Caco-2 (cell line): ENCODE results near the gene NINJ2. TPM values are rescaled to one million over a fixed set of nuclear protein-coding genes. Genes with fewer than 3 reads are reported as not detected.

Source experiments
- BruUV-seq: library from RNA; stranded (reverse); fragments of 400-500 nt; replicated peaks from 2 replicates; lab custom pipeline; 2021; lab: Mats Ljungman, UMichigan
- CTCF ChIA-PET: fragments of 300-600 bp; sonication (Branson Sonifier 250); formaldehyde crosslinking; loops from one replicate; lab custom pipeline; 2022; ENCODE audit warnings: antibody characterized with exemption; lab: Charles Lee
- POLR2A ChIA-PET: fragments of 300-600 bp; sonication (Branson Sonifier 250); formaldehyde crosslinking; loops from one replicate; lab custom pipeline; 2022; ENCODE audit warnings: antibody characterized with exemption; lab: Charles Lee
- DNase-seq, 2 experiments: peaks; one replicate each; pipeline versions ENCODE4 v3.0.0 to v3.0.0-alpha.2; 2020 to 2022
- H3K27me3 ChIP-seq: replicated peaks from 2 replicates; pipeline ENCODE4 v1.6.0; 2011; ENCODE audit warnings: low read length; ENCODE audit not compliant: control insufficient read depth, insufficient read depth
- H3K36me3 ChIP-seq: 2 replicates; pipeline ENCODE4 v1.5.1; 2011; ENCODE audit warnings: low read length; ENCODE audit not compliant: control insufficient read depth, insufficient read depth
- H3K4me1 ChIP-seq: fragments of 250-450 bp; sonication (Bioruptor Pico); 2 replicates; pipeline ENCODE4 v1.5.1; 2020; ENCODE audit warnings: mild to moderate bottlenecking
- H3K4me3 ChIP-seq: 2 replicates; pipeline ENCODE4 v1.5.1; 2011; ENCODE audit warnings: low read depth, mild to moderate bottlenecking, control low read depth, low read length
- H3K9me3 ChIP-seq: fragments of 250-450 bp; sonication (Bioruptor Pico); 2 replicates; pipeline ENCODE4 v1.5.1; 2020; ENCODE audit warnings: mild to moderate bottlenecking, moderate library complexity
- H3K27ac Mint-ChIP-seq: one replicate; pipeline ENCODE4 v1.8.0; 2022; ENCODE audit warnings: mixed read lengths; ENCODE audit not compliant: unreplicated experiment
- H3K27me3 Mint-ChIP-seq: one replicate; pipeline ENCODE4 v1.8.0; 2022; ENCODE audit warnings: mixed read lengths; ENCODE audit not compliant: insufficient read depth, unreplicated experiment
- H3K36me3 Mint-ChIP-seq: one replicate; pipeline ENCODE4 v1.8.0; 2022; ENCODE audit warnings: mild to moderate bottlenecking, mixed read lengths; ENCODE audit not compliant: insufficient read depth, unreplicated experiment
- H3K4me1 Mint-ChIP-seq: one replicate; pipeline ENCODE4 v1.8.0; 2022; ENCODE audit warnings: low read depth, mixed read lengths; ENCODE audit not compliant: unreplicated experiment
- H3K4me3 Mint-ChIP-seq: one replicate; pipeline ENCODE4 v1.8.0; 2022; ENCODE audit warnings: mild to moderate bottlenecking, moderate library complexity, mixed read lengths; ENCODE audit not compliant: unreplicated experiment
- H3K9me3 Mint-ChIP-seq: one replicate; pipeline ENCODE4 v1.8.0; 2022; ENCODE audit warnings: mixed read lengths; ENCODE audit not compliant: unreplicated experiment
- CTCF ChIP-seq, 2 experiments: fragments of 200-600 bp in 1 of 2; IDR thresholded peaks; 1 replicate in 1 of 2; 2 replicates in 1 of 2; pipeline versions ENCODE4 v1.5.1 to v1.8.0; 2011 to 2022; ENCODE audit warnings: antibody characterized with exemption in 1 of 2, control low read depth in 1 of 2, inconsistent platforms in 1 of 2, low read depth in 1 of 2, low read length in 1 of 2, mild to moderate bottlenecking in 1 of 2, moderate library complexity in 1 of 2; ENCODE audit not compliant: insufficient read depth in 1 of 2, severe bottlenecking in 1 of 2, unreplicated experiment in 1 of 2
- intact Hi-C: fragments of 100-400 bp; cut with micrococcal nuclease; formaldehyde crosslinking; loops from one replicate; pipeline ENCODE4 v1.10.0; 2022; ENCODE audit not compliant: unreplicated experiment
- total RNA-seq: library from RNA; stranded (reverse); gene quantifications from 2 replicates; pipeline ENCODE4 v1.2.3, GENCODE V29; 2022

NINJ2 gene
- total RNA-seq, 1 experiment from 2014 or later = 7.0 TPM

- CTCF ChIA-PET = interaction anchor here (0.6 kb wide), 2 partner anchors 378 to 403 kb away, joined by 3 read pairs; no protein-coding TSS in a partner anchor
- no peaks in the 10 kb centered on the region for H3K27me3 Mint-ChIP-seq
- no peaks in the 10 kb centered on the region for H3K9me3 Mint-ChIP-seq
- H3K4me1 Mint-ChIP-seq = peaks cover 35% of the 10 kb centered on the region
- no peak overlapping the region for H3K4me3 Mint-ChIP-seq
- no peak for DNase-seq
- Histone ChIP-seq H3K27me3 (no peaks in the 10 kb centered on the region), H3K4me1 (peaks cover 27% of the 10 kb centered on the region), H3K4me3 (no peak overlapping the region), H3K9me3 (no peaks in the 10 kb centered on the region), H3K36me3 (no peaks in the 10 kb centered on the region)
- TF ChIP-seq CTCF (IDR thresholded peaks at IDR 0.05; ENCODE audit: insufficient read depth in 1 of 2, low read depth in 1 of 2, low read length in 1 of 2, severe bottlenecking in 1 of 2, unreplicated experiment in 1 of 2) = no peak
- POLR2A ChIA-PET = no interaction called here
- intact Hi-C loops = no loop called here
- no peaks in the 10 kb centered on the region for H3K36me3 Mint-ChIP-seq
- no TSS peak for BruUV-seq
- H3K27ac Mint-ChIP-seq = peak overlapping the region; percentile 63
These were observed 39.3 kb downstream of the NINJ2 start for GRCh38 chr12:623865-624372.

GRCh38 chr12:623172-623864, 39.9 kb downstream of the NINJ2 start:
- intact Hi-C loops = no loop called here
- Mint-ChIP-seq H3K4me3 (no peak overlapping the region), H3K36me3 (no peaks in the 10 kb centered on the region), H3K27ac (peak overlapping the region; percentile 63), H3K9me3 (no peaks in the 10 kb centered on the region), H3K27me3 (no peaks in the 10 kb centered on the region), H3K4me1 (peaks cover 29% of the 10 kb centered on the region)
- CTCF ChIA-PET = interaction anchor here (0.6 to 1.4 kb wide), 5 partner anchors 9 to 402 kb away, joined by 3 to 11 read pairs (median 4); no protein-coding TSS in a partner anchor
- no peaks in the 10 kb centered on the region for H3K36me3 ChIP-seq
- no peak overlapping the region for H3K4me3 ChIP-seq
- no TSS peak for BruUV-seq
- no peaks in the 10 kb centered on the region for H3K27me3 ChIP-seq
- no peaks in the 10 kb centered on the region for H3K9me3 ChIP-seq
- H3K4me1 ChIP-seq = peaks cover 21% of the 10 kb centered on the region
- POLR2A ChIA-PET = interaction anchor here (0.6 kb wide), 1 partner anchor 12 kb away, joined by 3 read pairs; no protein-coding TSS in a partner anchor
- TF ChIP-seq CTCF (IDR thresholded peaks at IDR 0.05; ENCODE audit: insufficient read depth in 1 of 2, low read depth in 1 of 2, low read length in 1 of 2, severe bottlenecking in 1 of 2, unreplicated experiment in 1 of 2) = no peak
- DNase-seq = no peak

- no peaks in the 10 kb centered on the region for H3K36me3 Mint-ChIP-seq
- Histone ChIP-seq H3K4me1 (peaks cover 16% of the 10 kb centered on the region), H3K36me3 (no peaks in the 10 kb centered on the region), H3K9me3 (no peaks in the 10 kb centered on the region), H3K27me3 (no peaks in the 10 kb centered on the region), H3K4me3 (no peak overlapping the region)
- H3K27ac Mint-ChIP-seq = no peak overlapping the region
- intact Hi-C loops = no loop called here
- no peaks in the 10 kb centered on the region for H3K27me3 Mint-ChIP-seq
- ChIA-PET CTCF (interaction anchor here (0.7 to 1.4 kb wide), 4 partner anchors 8 to 51 kb away, joined by 4 to 11 read pairs (median 4); no protein-coding TSS in a partner anchor), POLR2A (no interaction called here)
- no TSS peak for BruUV-seq
- H3K4me1 Mint-ChIP-seq = peaks cover 24% of the 10 kb centered on the region
- no peaks in the 10 kb centered on the region for H3K9me3 Mint-ChIP-seq
- no peak for DNase-seq
- H3K4me3 Mint-ChIP-seq = no peak overlapping the region
- no peak for TF ChIP-seq CTCF (IDR thresholded peaks at IDR 0.05; ENCODE audit: insufficient read depth in 1 of 2, low read depth in 1 of 2, low read length in 1 of 2, severe bottlenecking in 1 of 2, unreplicated experiment in 1 of 2)
These were observed 40.8 kb downstream of the NINJ2 start for GRCh38 chr12:622416-622815.
